Activated T-helper 17 cell treated with anti-CD3 and anti-CD28 coated beads, Interleukin-2, amount 50 U/mL, for 72 hours (primary cell): ENCODE data around the gene AKT2. TPM values are rescaled to one million over a fixed set of nuclear protein-coding genes. Genes with fewer than 3 reads are reported as not detected.

Source experiments
- ATAC-seq: fragments of 150-1000 bp; cut with Tn5 transposase; replicated peaks from 2 replicates; pipeline ENCODE4 v1.10.0; 2021; ENCODE audit warnings: mild to moderate bottlenecking, moderate library complexity
- H3K27ac Mint-ChIP-seq: one replicate; pipeline ENCODE4 v1.8.0; 2022; ENCODE audit warnings: mixed read lengths
- H3K27me3 Mint-ChIP-seq: one replicate; pipeline ENCODE4 v1.8.0; 2022; ENCODE audit warnings: mixed read lengths
- H3K36me3 Mint-ChIP-seq: one replicate; pipeline ENCODE4 v1.8.0; 2022; ENCODE audit warnings: low read depth, mild to moderate bottlenecking, mixed read lengths
- H3K4me1 Mint-ChIP-seq: one replicate; pipeline ENCODE4 v1.8.0; 2022; ENCODE audit warnings: mixed read lengths
- H3K4me3 Mint-ChIP-seq: one replicate; pipeline ENCODE4 v1.8.0; 2022; ENCODE audit warnings: mild to moderate bottlenecking, mixed read lengths
- H3K9me3 Mint-ChIP-seq: one replicate; pipeline ENCODE4 v1.8.0; 2022; ENCODE audit warnings: mixed read lengths
- total RNA-seq, 2 donors: library from RNA; stranded (reverse); gene quantifications; one replicate each; pipeline ENCODE4 v1.2.3, GENCODE V29; 2022

AKT2 gene
- total RNA-seq, 2 donors from 2014 or later, result 123 to 163 TPM

- Mint-ChIP-seq H3K27me3 (no peaks in the 10 kb centered on the region), H3K4me3 (peak overlapping the region; percentile 87), H3K9me3 (no peaks in the 10 kb centered on the region), H3K4me1 (peaks cover 20% of the 10 kb centered on the region), H3K27ac (peak overlapping the region; percentile 87), H3K36me3 (peaks cover 6% of the 10 kb centered on the region)
- no peak for ATAC-seq
These were observed 1.5 kb downstream of the AKT2 start for GRCh38 chr19:40283414-40284250.

- peak overlapping the region; percentile 87 for H3K4me3 Mint-ChIP-seq
- peak overlapping the region; percentile 70 for H3K27ac Mint-ChIP-seq
- peaks cover 21% of the 10 kb centered on the region for H3K4me1 Mint-ChIP-seq
- ATAC-seq, result no peak
- peaks cover 6% of the 10 kb centered on the region for H3K36me3 Mint-ChIP-seq
- H3K27me3 Mint-ChIP-seq, result no peaks in the 10 kb centered on the region
- H3K9me3 Mint-ChIP-seq, result no peaks in the 10 kb centered on the region
These were observed 2.2 kb downstream of the AKT2 start for GRCh38 chr19:40282920-40283319.

GRCh38 chr19:40282209-40282580 is 3.0 kb downstream of the AKT2 start:
- Mint-ChIP-seq H3K27ac (no peak overlapping the region), H3K36me3 (peaks cover 6% of the 10 kb centered on the region), H3K9me3 (no peaks in the 10 kb centered on the region), H3K4me3 (peak overlapping the region; percentile 87), H3K27me3 (no peaks in the 10 kb centered on the region), H3K4me1 (peaks cover 28% of the 10 kb centered on the region)
- ATAC-seq, result no peak

GRCh38 chr19:40281381-40282208 is 3.5 kb downstream of the AKT2 start:
- no peak overlapping the region for H3K27ac Mint-ChIP-seq
- H3K9me3 Mint-ChIP-seq, result no peaks in the 10 kb centered on the region
- peaks cover 6% of the 10 kb centered on the region for H3K36me3 Mint-ChIP-seq
- no peak overlapping the region for H3K4me3 Mint-ChIP-seq
- peaks cover 30% of the 10 kb centered on the region for H3K4me1 Mint-ChIP-seq
- H3K27me3 Mint-ChIP-seq, result no peaks in the 10 kb centered on the region
- ATAC-seq, result no peak

GRCh38 chr19:40280608-40281221 is 4.4 kb downstream of the AKT2 start:
- no peaks in the 10 kb centered on the region for H3K27me3 Mint-ChIP-seq
- no peak overlapping the region for H3K27ac Mint-ChIP-seq
- H3K36me3 Mint-ChIP-seq, result peaks cover 6% of the 10 kb centered on the region
- H3K4me1 Mint-ChIP-seq, result peaks cover 30% of the 10 kb centered on the region
- ATAC-seq, result no peak
- H3K9me3 Mint-ChIP-seq, result no peaks in the 10 kb centered on the region
- no peak overlapping the region for H3K4me3 Mint-ChIP-seq

- Mint-ChIP-seq H3K9me3 (no peaks in the 10 kb centered on the region), H3K36me3 (peaks cover 6% of the 10 kb centered on the region), H3K27me3 (no peaks in the 10 kb centered on the region), H3K4me3 (no peak overlapping the region), H3K27ac (peak overlapping the region; percentile 51), H3K4me1 (peaks cover 30% of the 10 kb centered on the region)
- no peak for ATAC-seq
These were observed 5.2 kb downstream of the AKT2 start for GRCh38 chr19:40279761-40280607.

- H3K27me3 Mint-ChIP-seq, result no peaks in the 10 kb centered on the region
- no peak for ATAC-seq
- H3K9me3 Mint-ChIP-seq, result no peaks in the 10 kb centered on the region
- H3K27ac Mint-ChIP-seq, result no peak overlapping the region
- H3K4me1 Mint-ChIP-seq, result peaks cover 34% of the 10 kb centered on the region
- no peak overlapping the region for H3K4me3 Mint-ChIP-seq
- H3K36me3 Mint-ChIP-seq, result peaks cover 1% of the 10 kb centered on the region
These were observed 6.0 kb downstream of the AKT2 start for GRCh38 chr19:40279120-40279551.

- Mint-ChIP-seq H3K4me3 (no peak overlapping the region), H3K9me3 (no peaks in the 10 kb centered on the region), H3K27ac (peak overlapping the region; percentile 68), H3K36me3 (peaks cover 7% of the 10 kb centered on the region), H3K27me3 (no peaks in the 10 kb centered on the region), H3K4me1 (peaks cover 36% of the 10 kb centered on the region)
- ATAC-seq, result no peak
These were observed 6.6 kb downstream of the AKT2 start for GRCh38 chr19:40278361-40279035.

GRCh38 chr19:40277356-40278059 is 7.6 kb downstream of the AKT2 start:
- H3K27ac Mint-ChIP-seq, result peak overlapping the region; percentile 68
- ATAC-seq, result no peak
- H3K4me3 Mint-ChIP-seq, result no peak overlapping the region
- peaks cover 29% of the 10 kb centered on the region for H3K4me1 Mint-ChIP-seq
- peaks cover 12% of the 10 kb centered on the region for H3K36me3 Mint-ChIP-seq
- H3K9me3 Mint-ChIP-seq, result no peaks in the 10 kb centered on the region
- H3K27me3 Mint-ChIP-seq, result no peaks in the 10 kb centered on the region

GRCh38 chr19:40274585-40275544 is 10.3 kb downstream of the AKT2 start:
- Mint-ChIP-seq H3K27me3 (no peaks in the 10 kb centered on the region), H3K36me3 (peaks cover 20% of the 10 kb centered on the region), H3K27ac (peak overlapping the region; percentile 70), H3K9me3 (no peaks in the 10 kb centered on the region), H3K4me3 (peak overlapping the region; percentile 27), H3K4me1 (peaks cover 34% of the 10 kb centered on the region)
- peak; percentile 60 for ATAC-seq

- ATAC-seq, result no peak
These were observed 11.4 kb downstream of the AKT2 start for GRCh38 chr19:40273469-40274360.

More at GRCh38 chr19:40273469-40274360, 11.4 kb downstream of the AKT2 start:
- Mint-ChIP-seq H3K4me3 (peak overlapping the region; percentile 27), H3K4me1 (peaks cover 44% of the 10 kb centered on the region), H3K27me3 (no peaks in the 10 kb centered on the region), H3K9me3 (no peaks in the 10 kb centered on the region), H3K36me3 (peaks cover 32% of the 10 kb centered on the region), H3K27ac (peak overlapping the region; percentile 70)
